GM23338 (cell line): Measurements from ENCODE around the gene TTC13.

Experiments used
- CREB1 ChIP-seq: fragments of 250-450 bp; sonication (Bioruptor Pico); IDR thresholded peaks from 2 replicates; pipeline ENCODE4 v1.5.0; 2020; ENCODE audit warnings: low read depth, mild to moderate bottlenecking, moderate library complexity
- CTCF ChIP-seq, 2 experiments: fragments of 200-600 bp in 1 of 2; sonication (generic) in 1 of 2; conservative IDR thresholded peaks; 2 replicates each; pipeline versions ENCODE4 v1.5.1 to v1.6.1; 2016 to 2017; ENCODE audit warnings: antibody characterized with exemption in 2 of 2, low read depth in 2 of 2, mild to moderate bottlenecking in 2 of 2, moderate library complexity in 1 of 2
- EZH2 ChIP-seq: fragments of 200-600 bp; sonication (generic); IDR thresholded peaks from one replicate; pipeline ENCODE4 v1.8.0; 2017; ENCODE audit warnings: antibody characterized with exemption, mild to moderate bottlenecking, low read depth; ENCODE audit not compliant: unreplicated experiment
- EZH2phosphoT487 ChIP-seq: fragments of 200-600 bp; sonication (generic); IDR thresholded peaks from one replicate; pipeline ENCODE4 v1.8.1; 2018; ENCODE audit warnings: antibody characterized with exemption; ENCODE audit not compliant: unreplicated experiment
- JUNB ChIP-seq: IDR thresholded peaks from one replicate; pipeline ENCODE4 v1.6.1; 2016; ENCODE audit warnings: antibody characterized with exemption; ENCODE audit not compliant: unreplicated experiment
- NANOG ChIP-seq: IDR thresholded peaks from 2 replicates; pipeline ENCODE4 v1.6.1; 2016; ENCODE audit warnings: antibody characterized with exemption, borderline replicate concordance
- POLR2AphosphoS5 ChIP-seq: IDR thresholded peaks from 2 replicates; pipeline ENCODE4 v1.6.1; 2016; ENCODE audit warnings: antibody characterized with exemption, low read depth
- STAT1 ChIP-seq: IDR thresholded peaks from one replicate; pipeline ENCODE4 v1.6.1; 2016; ENCODE audit warnings: antibody characterized with exemption; ENCODE audit not compliant: unreplicated experiment
- ZNF331 ChIP-seq: fragments of 250-450 bp; sonication (Bioruptor Pico); IDR thresholded peaks from 2 replicates; pipeline ENCODE4 v1.5.0; 2020; ENCODE audit warnings: low read depth, mild to moderate bottlenecking, moderate library complexity
- ZNF462 ChIP-seq: fragments of 250-450 bp; sonication (Bioruptor Pico); IDR thresholded peaks from 2 replicates; pipeline ENCODE4 v1.5.0; 2020; ENCODE audit warnings: mild to moderate bottlenecking, moderate library complexity
- TF ChIP-seq, protein P1 (sequence below): IDR thresholded peaks from one replicate; pipeline ENCODE4 v1.6.1; 2018; ENCODE audit warnings: antibody characterized with exemption; ENCODE audit not compliant: unreplicated experiment
- TF ChIP-seq, protein P2 (sequence below): IDR thresholded peaks from 2 replicates; pipeline ENCODE4 v1.6.1; 2016; ENCODE audit warnings: antibody characterized with exemption

- TF ChIP-seq CTCF (conservative IDR thresholded peaks at IDR 0.05; ENCODE audit: low read depth in 2 of 2) = no peak
- no peak for TF ChIP-seq JUNB
- TF ChIP-seq, protein P1, sequence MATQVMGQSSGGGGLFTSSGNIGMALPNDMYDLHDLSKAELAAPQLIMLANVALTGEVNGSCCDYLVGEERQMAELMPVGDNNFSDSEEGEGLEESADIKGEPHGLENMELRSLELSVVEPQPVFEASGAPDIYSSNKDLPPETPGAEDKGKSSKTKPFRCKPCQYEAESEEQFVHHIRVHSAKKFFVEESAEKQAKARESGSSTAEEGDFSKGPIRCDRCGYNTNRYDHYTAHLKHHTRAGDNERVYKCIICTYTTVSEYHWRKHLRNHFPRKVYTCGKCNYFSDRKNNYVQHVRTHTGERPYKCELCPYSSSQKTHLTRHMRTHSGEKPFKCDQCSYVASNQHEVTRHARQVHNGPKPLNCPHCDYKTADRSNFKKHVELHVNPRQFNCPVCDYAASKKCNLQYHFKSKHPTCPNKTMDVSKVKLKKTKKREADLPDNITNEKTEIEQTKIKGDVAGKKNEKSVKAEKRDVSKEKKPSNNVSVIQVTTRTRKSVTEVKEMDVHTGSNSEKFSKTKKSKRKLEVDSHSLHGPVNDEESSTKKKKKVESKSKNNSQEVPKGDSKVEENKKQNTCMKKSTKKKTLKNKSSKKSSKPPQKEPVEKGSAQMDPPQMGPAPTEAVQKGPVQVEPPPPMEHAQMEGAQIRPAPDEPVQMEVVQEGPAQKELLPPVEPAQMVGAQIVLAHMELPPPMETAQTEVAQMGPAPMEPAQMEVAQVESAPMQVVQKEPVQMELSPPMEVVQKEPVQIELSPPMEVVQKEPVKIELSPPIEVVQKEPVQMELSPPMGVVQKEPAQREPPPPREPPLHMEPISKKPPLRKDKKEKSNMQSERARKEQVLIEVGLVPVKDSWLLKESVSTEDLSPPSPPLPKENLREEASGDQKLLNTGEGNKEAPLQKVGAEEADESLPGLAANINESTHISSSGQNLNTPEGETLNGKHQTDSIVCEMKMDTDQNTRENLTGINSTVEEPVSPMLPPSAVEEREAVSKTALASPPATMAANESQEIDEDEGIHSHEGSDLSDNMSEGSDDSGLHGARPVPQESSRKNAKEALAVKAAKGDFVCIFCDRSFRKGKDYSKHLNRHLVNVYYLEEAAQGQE = no peak
- TF ChIP-seq EZH2 = no peak
- TF ChIP-seq POLR2AphosphoS5 = no peak
- no peak for TF ChIP-seq CREB1 (CRISPR knock-in tag)
- TF ChIP-seq ZNF462 (CRISPR knock-in tag) = no peak
- no peak for TF ChIP-seq EZH2phosphoT487
- TF ChIP-seq ZNF331 = no peak
- TF ChIP-seq NANOG = no peak
- TF ChIP-seq STAT1 = no peak
- TF ChIP-seq, protein P2, sequence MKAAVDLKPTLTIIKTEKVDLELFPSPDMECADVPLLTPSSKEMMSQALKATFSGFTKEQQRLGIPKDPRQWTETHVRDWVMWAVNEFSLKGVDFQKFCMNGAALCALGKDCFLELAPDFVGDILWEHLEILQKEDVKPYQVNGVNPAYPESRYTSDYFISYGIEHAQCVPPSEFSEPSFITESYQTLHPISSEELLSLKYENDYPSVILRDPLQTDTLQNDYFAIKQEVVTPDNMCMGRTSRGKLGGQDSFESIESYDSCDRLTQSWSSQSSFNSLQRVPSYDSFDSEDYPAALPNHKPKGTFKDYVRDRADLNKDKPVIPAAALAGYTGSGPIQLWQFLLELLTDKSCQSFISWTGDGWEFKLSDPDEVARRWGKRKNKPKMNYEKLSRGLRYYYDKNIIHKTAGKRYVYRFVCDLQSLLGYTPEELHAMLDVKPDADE = no peak
These were observed 113.4 kb downstream of the TTC13 start for GRCh38 chr1:230865062-230865817.
